OCI-M2 (cell line): ENCODE results near the gene TUBGCP2.
"Not testable (repeated sequence)": the region's sequence is repeated elsewhere in the genome, so short reads cannot be mapped to it uniquely, and the experiment has no call there.

Experiments
- DNase-seq: peaks from one replicate; lab custom pipeline; 2025; ENCODE audit not compliant: unreplicated experiment; lab: John Stamatoyannopoulos, UW

Gene TUBGCP2

GRCh38 chr10:133249975-133250754, 58.5 kb downstream of the TUBGCP2 start:
- no peak for DNase-seq

- no peak for DNase-seq
These were observed 59.4 kb downstream of the TUBGCP2 start for GRCh38 chr10:133249094-133249780.

GRCh38 chr10:133248334-133248715, 60.3 kb downstream of the TUBGCP2 start:
- DNase-seq, result no peak

- no peak for DNase-seq
These were observed 60.9 kb downstream of the TUBGCP2 start for GRCh38 chr10:133247681-133248333.

GRCh38 chr10:133246236-133246626, 62.4 kb downstream of the TUBGCP2 start:
- no peak for DNase-seq

- DNase-seq, result peak; percentile 73
These were observed 63.0 kb downstream of the TUBGCP2 start for GRCh38 chr10:133245439-133246235.

GRCh38 chr10:133243593-133243992, 65.1 kb downstream of the TUBGCP2 start:
- no peak for DNase-seq

GRCh38 chr10:133242611-133243356, 65.9 kb downstream of the TUBGCP2 start:
- DNase-seq, result no peak

GRCh38 chr10:133241501-133242205, 67.0 kb downstream of the TUBGCP2 start:
- no peak for DNase-seq

- DNase-seq, result no peak
These were observed 68.7 kb downstream of the TUBGCP2 start for GRCh38 chr10:133239990-133240389.

- DNase-seq, result no peak
These were observed 70.2 kb downstream of the TUBGCP2 start for GRCh38 chr10:133238466-133238804.

- no peak for DNase-seq
These were observed 70.8 kb downstream of the TUBGCP2 start, which contains the start of gene VENTX for GRCh38 chr10:133237588-133238465. Gene VENTX (plus strand): TSS chr10:133237855. CDS start chr10:133237915, 60 bp downstream.

GRCh38 chr10:133237241-133237587, 71.5 kb downstream of the TUBGCP2 start:
- DNase-seq, result no peak

GRCh38 chr10:133236401-133237240, 72.1 kb downstream of the TUBGCP2 start:
- no peak for DNase-seq

GRCh38 chr10:133235932-133236331, 72.7 kb downstream of the TUBGCP2 start:
- DNase-seq, result no peak

- DNase-seq, result no peak
These were observed 73.3 kb downstream of the TUBGCP2 start for GRCh38 chr10:133235265-133235855.

- not testable (repeated sequence) for DNase-seq
These were observed 73.9 kb downstream of the TUBGCP2 start for GRCh38 chr10:133234796-133235195.
